IMR-90 (cell line): Measurements from ENCODE around the gene SNTN. TPM values are rescaled to one million over a fixed set of nuclear protein-coding genes. Genes with fewer than 3 reads are reported as not detected.

ENCODE experiments used
- ATAC-seq: fragments of 200-7000 bp; cut with Tn5 transposase; 2 replicates; pipeline ENCODE4 v1.9.1; 2020; ENCODE audit warnings: low read depth, mild to moderate bottlenecking, moderate library complexity
- BruUV-seq: library from RNA; stranded (reverse); fragments of 400-500 nt; replicated peaks from 2 replicates; lab custom pipeline; 2021; lab: Mats Ljungman, UMichigan
- CTCF ChIA-PET: fragments of 300-600 bp; formaldehyde crosslinking; extraction: SDS; loops from one replicate; lab custom pipeline; 2021; ENCODE audit warnings: antibody characterized with exemption; lab: Yijun Ruan, JAX
- POLR2A ChIA-PET: fragments of 300-600 bp; sonication (Branson Sonifier 250); formaldehyde crosslinking; loops from one replicate; lab custom pipeline; 2022; ENCODE audit warnings: antibody characterized with exemption; ENCODE audit not compliant: unreplicated experiment; lab: Charles Lee
- DNase-seq: peaks from one replicate; pipeline ENCODE4 v3.0.0; 2013
- H2AFZ ChIP-seq: replicated peaks from 2 replicates; pipeline ENCODE3; 2013; ENCODE audit warnings: low read length, mild to moderate bottlenecking; ENCODE audit not compliant: poor library complexity
- H2AK5ac ChIP-seq: 2 replicates; pipeline ENCODE4 v1.6.1; 2013; ENCODE audit warnings: low read depth, low read length, inconsistent platforms
- H2AK9ac ChIP-seq: replicated peaks from 2 replicates; pipeline ENCODE3; 2013; ENCODE audit warnings: mild to moderate bottlenecking, low read depth, low read length, moderate library complexity; ENCODE audit not compliant: poor library complexity
- H2BK120ac ChIP-seq: 2 replicates; pipeline ENCODE4 v1.6.1; 2013; ENCODE audit warnings: low read depth, low read length, inconsistent platforms
- H2BK15ac ChIP-seq: 3 replicates; pipeline ENCODE4 v1.6.1; 2013; ENCODE audit warnings: low read depth, low read length, inconsistent platforms
- H2BK20ac ChIP-seq: 2 replicates; pipeline ENCODE4 v1.6.1; 2013; ENCODE audit warnings: low read depth, mild to moderate bottlenecking, inconsistent platforms, low read length, moderate library complexity
- H2BK5ac ChIP-seq: 2 replicates; pipeline ENCODE4 v1.6.1; 2013; ENCODE audit warnings: mild to moderate bottlenecking, low read depth, low read length, inconsistent platforms; ENCODE audit not compliant: poor library complexity, severe bottlenecking
- H3K14ac ChIP-seq: replicated peaks from 2 replicates; pipeline ENCODE4 v1.6.1; 2013; ENCODE audit warnings: low read depth, low read length, inconsistent platforms
- H3K18ac ChIP-seq: 2 replicates; pipeline ENCODE4 v1.6.1; 2013; ENCODE audit warnings: low read depth, low read length, control low read depth
- H3K23ac ChIP-seq: 2 replicates; pipeline ENCODE4 v1.6.1; 2013; ENCODE audit warnings: low read depth, low read length, inconsistent platforms
- H3K27ac ChIP-seq: 2 replicates; pipeline ENCODE4 v1.5.1; 2013; ENCODE audit warnings: mild to moderate bottlenecking, control low read depth, low read length; ENCODE audit not compliant: insufficient read depth
- H3K27me3 ChIP-seq: 2 replicates; pipeline ENCODE4 v1.6.1; 2013; ENCODE audit warnings: low read length; ENCODE audit not compliant: control insufficient read depth, insufficient read depth
- H3K36me3 ChIP-seq: 2 replicates; pipeline ENCODE4 v1.6.1; 2013; ENCODE audit warnings: low read length, mixed read lengths; ENCODE audit not compliant: control insufficient read depth, insufficient read depth
- H3K4ac ChIP-seq: 2 replicates; pipeline ENCODE4 v1.6.1; 2013; ENCODE audit warnings: low read depth, low read length, inconsistent platforms
- H3K4me1 ChIP-seq: 2 replicates; pipeline ENCODE4 v1.6.1; 2013; ENCODE audit warnings: low read length, mixed read lengths; ENCODE audit not compliant: control insufficient read depth, insufficient read depth
- H3K4me2 ChIP-seq: 2 replicates; pipeline ENCODE4 v1.6.1; 2013; ENCODE audit warnings: low read depth, mild to moderate bottlenecking, control low read depth, low read length, moderate library complexity
- H3K4me3 ChIP-seq: 2 replicates; pipeline ENCODE4 v1.5.1; 2013; ENCODE audit warnings: low read depth, mild to moderate bottlenecking, control low read depth, low read length, moderate library complexity; ENCODE audit not compliant: insufficient read depth
- H3K56ac ChIP-seq: 2 replicates; pipeline ENCODE4 v1.6.1; 2013; ENCODE audit warnings: low read length, inconsistent platforms; ENCODE audit not compliant: insufficient read depth; ENCODE audit errors: extremely low read depth
- H3K79me1 ChIP-seq, 2 experiments: 2 replicates each; pipeline ENCODE4 v1.6.1; 2013; ENCODE audit warnings: low read length in 2 of 2, inconsistent platforms in 1 of 2, low read depth in 1 of 2
- H3K9ac ChIP-seq: 2 replicates; pipeline ENCODE4 v1.6.1; 2013; ENCODE audit warnings: low read depth, low read length, control low read depth
- H3K9me1 ChIP-seq: 2 replicates; pipeline ENCODE4 v1.6.1; 2013; ENCODE audit warnings: low read length, inconsistent platforms; ENCODE audit not compliant: insufficient read depth
- H3K9me3 ChIP-seq: 2 replicates; pipeline ENCODE4 v1.6.1; 2013; ENCODE audit warnings: low read length; ENCODE audit not compliant: control insufficient read depth, insufficient read depth
- H4K20me1 ChIP-seq: 2 replicates; pipeline ENCODE4 v1.6.1; 2013; ENCODE audit warnings: low read length, inconsistent platforms; ENCODE audit not compliant: insufficient read depth
- H4K5ac ChIP-seq: 2 replicates; pipeline ENCODE4 v1.6.1; 2013; ENCODE audit warnings: mild to moderate bottlenecking, low read depth, low read length, control low read depth
- H4K8ac ChIP-seq, 2 experiments: 2 replicates each; pipeline ENCODE4 v1.6.1; 2013; ENCODE audit warnings: low read depth in 2 of 2, low read length in 2 of 2, control low read depth in 1 of 2, inconsistent platforms in 1 of 2
- H4K91ac ChIP-seq: 2 replicates; pipeline ENCODE4 v1.6.1; 2013; ENCODE audit warnings: low read depth, low read length, inconsistent platforms; ENCODE audit not compliant: insufficient read depth
- CEBPB ChIP-seq: IDR thresholded peaks from 2 replicates; pipeline ENCODE4 v1.6.1; 2012; ENCODE audit warnings: low read depth, low read length, improper control_type of control experiment
- FOS ChIP-seq: fragments of 150-350 bp; IDR thresholded peaks from 2 replicates; pipeline ENCODE4 v1.6.1; 2016; ENCODE audit warnings: low read depth, low read length
- MAFK ChIP-seq: IDR thresholded peaks from 2 replicates; pipeline ENCODE4 v1.6.1; 2012; ENCODE audit warnings: low read depth, low read length, improper control_type of control experiment
- MAZ ChIP-seq: IDR thresholded peaks from 2 replicates; pipeline ENCODE4 v1.6.1; 2012; ENCODE audit warnings: low read depth, mild to moderate bottlenecking, low read length, improper control_type of control experiment, moderate library complexity, borderline replicate concordance
- NFE2L2 ChIP-seq: fragments of 150-350 bp; IDR thresholded peaks from 2 replicates; pipeline ENCODE4 v1.6.1; 2016; ENCODE audit warnings: low read depth, mild to moderate bottlenecking, low read length
- POLR2A ChIP-seq: IDR thresholded peaks from 2 replicates; pipeline ENCODE4 v1.6.1; 2012; ENCODE audit warnings: mild to moderate bottlenecking, low read depth, low read length
- RCOR1 ChIP-seq: IDR thresholded peaks from 2 replicates; pipeline ENCODE4 v1.6.1; 2012; ENCODE audit warnings: mild to moderate bottlenecking, low read length, improper control_type of control experiment; ENCODE audit not compliant: insufficient replicate concordance
- SMC3 ChIP-seq: fragments of 150-350 bp; IDR thresholded peaks from 2 replicates; pipeline ENCODE4 v1.6.1; 2016; ENCODE audit warnings: low read depth, mild to moderate bottlenecking, antibody characterized with exemption, low read length, moderate library complexity
- WGBS, 2 experiments: methylation state at CpG; one replicate each; pipeline versions ENCODE4 v1.1.5 to v1.1.7; 2013; ENCODE audit warnings: missing lambda C conversion rate in 2 of 2; ENCODE audit not compliant: insufficient read length in 1 of 2; ENCODE audit errors: extremely low coverage in 2 of 2; 5-methylcytosine and 5-hydroxymethylcytosine counted together
- dilution Hi-C: fragments of 300-500 bp; cut with HindIII; formaldehyde crosslinking; loops from one replicate; pipeline ENCODE4 v1.14.3; 2018; ENCODE audit warnings: low sequenced_read_pairs; ENCODE audit not compliant: unreplicated experiment
- in situ Hi-C: fragments of 300-500 bp; cut with MboI; formaldehyde crosslinking; loops from 3 replicates; pipeline ENCODE4 v1.14.3; 2019; ENCODE audit warnings: low sequenced_read_pairs, inconsistent platforms, mixed read lengths
- intact Hi-C: fragments of 100-400 bp; cut with micrococcal nuclease; formaldehyde crosslinking; loops from 2 replicates; pipeline ENCODE4 v1.10.0; 2022
- polyA plus RNA-seq, 3 experiments: library from polyadenylated mRNA; depleted of rRNA; stranded (reverse); fragments of >200 nt; gene quantifications; 2 replicates each; pipeline ENCODE4 v1.2.3, GENCODE V29; 2012; ENCODE audit warnings: low replicate concordance in 1 of 3
- total RNA-seq: library from RNA; depleted of rRNA; stranded (reverse); fragments of >200 nt; gene quantifications from 2 replicates; pipeline ENCODE4 v1.2.3, GENCODE V29; 2012
- TF ChIP-seq, protein P1 (sequence below): fragments of 150-350 bp; IDR thresholded peaks from 2 replicates; pipeline ENCODE4 v1.6.1; 2016; ENCODE audit warnings: low read depth, mild to moderate bottlenecking, low read length, moderate library complexity, borderline replicate concordance

The SNTN gene
- total and polyA plus RNA-seq, 2 of the 4 experiments (the other 2 are of a cell fraction) = not detected

DNA sequence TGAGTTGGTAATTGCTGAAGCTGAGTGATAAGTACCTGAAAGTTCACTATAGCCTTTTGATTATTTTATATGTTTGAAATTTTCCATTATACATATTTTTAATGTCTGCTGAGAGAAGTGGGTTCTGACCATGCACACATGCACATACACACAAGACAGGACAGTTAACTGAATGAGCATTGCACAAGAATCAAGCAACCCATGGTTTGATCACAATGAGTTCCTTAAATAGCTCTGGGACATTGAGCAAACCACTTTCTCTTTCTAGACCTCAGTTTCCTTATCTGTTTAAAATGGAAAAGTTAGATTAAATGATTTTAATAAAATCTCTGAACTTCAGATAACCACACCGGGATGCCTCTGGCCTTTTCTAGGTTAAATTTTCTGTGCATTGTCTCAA is 26.7 kb downstream of the SNTN start:
- Histone ChIP-seq H3K9me3 (no peaks in the 10 kb centered on the region), H2BK120ac (no peak overlapping the region), H2AK5ac (no peak overlapping the region), H3K14ac (no peak overlapping the region), H2AK9ac (no peak overlapping the region), H3K27me3 (no peaks in the 10 kb centered on the region; the same call in 1 of the 2 replicates), H4K8ac (no peak overlapping the region), H2BK15ac (no peak overlapping the region), H3K4me2 (no peak overlapping the region), H3K4me3 (no peak overlapping the region), H3K27ac (no peak overlapping the region), H3K4me1 (no peaks in the 10 kb centered on the region), H3K56ac (no peak overlapping the region), H3K79me1 (no peaks in the 10 kb centered on the region), H2AFZ (no peak overlapping the region), H3K9ac (no peak overlapping the region), H3K18ac (no peak overlapping the region), H2BK20ac (no peak overlapping the region), H3K36me3 (no peaks in the 10 kb centered on the region), H4K20me1 (no peaks in the 10 kb centered on the region), H2BK5ac (no peak overlapping the region), H3K23ac (no peak overlapping the region), H3K4ac (no peak overlapping the region), H4K91ac (no peak overlapping the region), H3K9me1 (no peaks in the 10 kb centered on the region), H4K5ac (no peak overlapping the region)
- POLR2A ChIA-PET = no interaction called here
- BruUV-seq = no TSS peak
- in situ Hi-C loops = no loop called here
- TF ChIP-seq POLR2A = no peak
- TF ChIP-seq MAFK = no peak
- TF ChIP-seq NFE2L2 = no peak
- no peak for TF ChIP-seq SMC3
- no peak for TF ChIP-seq RCOR1
- no peak for TF ChIP-seq CEBPB
- no peak for TF ChIP-seq MAZ
- TF ChIP-seq FOS = no peak
- TF ChIP-seq, protein P1, sequence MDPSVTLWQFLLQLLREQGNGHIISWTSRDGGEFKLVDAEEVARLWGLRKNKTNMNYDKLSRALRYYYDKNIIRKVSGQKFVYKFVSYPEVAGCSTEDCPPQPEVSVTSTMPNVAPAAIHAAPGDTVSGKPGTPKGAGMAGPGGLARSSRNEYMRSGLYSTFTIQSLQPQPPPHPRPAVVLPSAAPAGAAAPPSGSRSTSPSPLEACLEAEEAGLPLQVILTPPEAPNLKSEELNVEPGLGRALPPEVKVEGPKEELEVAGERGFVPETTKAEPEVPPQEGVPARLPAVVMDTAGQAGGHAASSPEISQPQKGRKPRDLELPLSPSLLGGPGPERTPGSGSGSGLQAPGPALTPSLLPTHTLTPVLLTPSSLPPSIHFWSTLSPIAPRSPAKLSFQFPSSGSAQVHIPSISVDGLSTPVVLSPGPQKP = no peak
- ATAC-seq (no peak), DNase-seq (no peak)
- intact Hi-C loops = loop anchor here (5.0 kb wide), 1 partner anchor 892 kb away; no protein-coding TSS in a partner anchor
- WGBS, 2 experiments = no CpG with 5 or more reads among the region's 1 CpG
- dilution Hi-C loops = no loop called here
- CTCF ChIA-PET = no interaction called here
